Measurements from ENCODE around the gene PAXX.

PAXX gene

GRCh38 chr9:137015540-137015930 lies 23.3 kb downstream of the PAXX start:
- TF ChIP-seq, protein P1, sequence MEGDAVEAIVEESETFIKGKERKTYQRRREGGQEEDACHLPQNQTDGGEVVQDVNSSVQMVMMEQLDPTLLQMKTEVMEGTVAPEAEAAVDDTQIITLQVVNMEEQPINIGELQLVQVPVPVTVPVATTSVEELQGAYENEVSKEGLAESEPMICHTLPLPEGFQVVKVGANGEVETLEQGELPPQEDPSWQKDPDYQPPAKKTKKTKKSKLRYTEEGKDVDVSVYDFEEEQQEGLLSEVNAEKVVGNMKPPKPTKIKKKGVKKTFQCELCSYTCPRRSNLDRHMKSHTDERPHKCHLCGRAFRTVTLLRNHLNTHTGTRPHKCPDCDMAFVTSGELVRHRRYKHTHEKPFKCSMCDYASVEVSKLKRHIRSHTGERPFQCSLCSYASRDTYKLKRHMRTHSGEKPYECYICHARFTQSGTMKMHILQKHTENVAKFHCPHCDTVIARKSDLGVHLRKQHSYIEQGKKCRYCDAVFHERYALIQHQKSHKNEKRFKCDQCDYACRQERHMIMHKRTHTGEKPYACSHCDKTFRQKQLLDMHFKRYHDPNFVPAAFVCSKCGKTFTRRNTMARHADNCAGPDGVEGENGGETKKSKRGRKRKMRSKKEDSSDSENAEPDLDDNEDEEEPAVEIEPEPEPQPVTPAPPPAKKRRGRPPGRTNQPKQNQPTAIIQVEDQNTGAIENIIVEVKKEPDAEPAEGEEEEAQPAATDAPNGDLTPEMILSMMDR (IDR thresholded peaks at IDR 0.05): no peak
- Histone ChIP-seq H3K27ac (no peak overlapping the region), H3K4me3 (no peak overlapping the region)
- no peak for DNase-seq (ENCODE audit: low spot score)

DNA sequence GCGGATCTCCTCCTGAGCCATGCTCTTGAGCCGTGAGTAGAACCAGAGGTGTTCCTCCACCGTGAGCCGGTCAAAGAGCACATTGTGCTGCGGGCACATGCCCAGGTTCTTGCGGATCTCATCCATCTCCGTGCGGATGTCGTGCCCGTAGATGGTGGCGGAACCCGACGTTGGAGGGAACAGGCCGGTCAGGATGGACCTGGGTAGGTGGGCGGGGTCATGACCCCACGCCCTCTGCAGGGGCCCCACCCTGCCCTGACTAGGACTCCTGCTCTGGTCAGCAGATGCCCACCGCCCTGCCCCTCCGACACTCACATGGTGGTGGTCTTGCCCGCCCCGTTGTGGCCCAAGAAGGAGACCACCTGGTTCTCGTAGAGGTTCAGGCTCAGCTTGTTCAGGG lies 23.8 kb downstream of the PAXX start:
- no peak overlapping the region for H3K4me3 ChIP-seq
- no peak for DNase-seq (ENCODE audit: low spot score)
- TF ChIP-seq, protein P1 (IDR thresholded peaks at IDR 0.05): no peak
- H3K27ac ChIP-seq: no peak overlapping the region

DNA sequence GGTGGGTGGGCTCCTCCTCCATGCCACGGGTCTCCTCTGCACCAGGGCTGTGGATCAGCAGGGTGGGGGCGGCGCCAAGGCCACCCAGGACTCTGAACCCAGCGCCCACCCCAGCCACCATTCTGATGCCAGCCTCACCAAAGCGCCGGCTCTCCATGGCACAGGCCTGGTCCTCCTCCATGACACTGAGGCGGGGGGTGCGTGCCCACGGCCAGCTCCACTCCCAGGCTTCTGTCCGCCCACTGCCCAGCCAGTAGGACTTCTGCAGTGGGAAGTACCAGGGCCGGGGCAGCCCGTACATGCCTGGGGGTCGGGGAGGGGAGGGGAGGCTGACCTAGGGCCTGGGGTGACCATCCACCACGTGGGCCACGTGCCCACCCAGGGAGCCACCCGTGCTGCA lies 24.2 kb downstream of the PAXX start:
- no peak overlapping the region for H3K27ac ChIP-seq
- TF ChIP-seq, protein P1 (IDR thresholded peaks at IDR 0.05): no peak
- H3K4me3 ChIP-seq: no peak overlapping the region
- DNase-seq (ENCODE audit: low spot score): no peak

DNA sequence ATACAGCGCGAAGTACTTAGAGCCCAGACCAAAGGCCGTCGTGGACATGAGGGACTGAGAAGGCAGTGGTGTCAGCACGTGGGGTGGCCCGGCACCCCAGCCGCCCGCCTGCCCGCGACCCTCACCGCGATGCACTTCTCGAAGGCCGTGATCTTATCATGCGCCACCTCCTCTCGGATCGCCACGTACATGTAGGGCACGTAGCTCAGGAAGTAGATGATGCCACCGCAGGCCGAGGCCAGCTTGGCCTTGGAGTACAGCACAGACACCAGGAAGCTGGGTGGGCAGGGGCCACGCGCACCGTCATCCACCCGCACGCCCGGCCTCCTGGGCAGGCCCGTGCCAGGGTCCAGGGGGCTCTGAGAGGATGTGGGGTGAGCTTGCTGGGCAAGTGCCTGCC lies 24.8 kb downstream of the PAXX start:
- TF ChIP-seq, protein P1 (IDR thresholded peaks at IDR 0.05): no peak
- Histone ChIP-seq H3K27ac (no peak overlapping the region), H3K4me3 (no peak overlapping the region)
- no peak for DNase-seq (ENCODE audit: low spot score)

GRCh38 chr9:137017791-137018497 lies 25.7 kb downstream of the PAXX start:
- TF ChIP-seq, protein P1 (IDR thresholded peaks at IDR 0.05): no peak

DNA sequence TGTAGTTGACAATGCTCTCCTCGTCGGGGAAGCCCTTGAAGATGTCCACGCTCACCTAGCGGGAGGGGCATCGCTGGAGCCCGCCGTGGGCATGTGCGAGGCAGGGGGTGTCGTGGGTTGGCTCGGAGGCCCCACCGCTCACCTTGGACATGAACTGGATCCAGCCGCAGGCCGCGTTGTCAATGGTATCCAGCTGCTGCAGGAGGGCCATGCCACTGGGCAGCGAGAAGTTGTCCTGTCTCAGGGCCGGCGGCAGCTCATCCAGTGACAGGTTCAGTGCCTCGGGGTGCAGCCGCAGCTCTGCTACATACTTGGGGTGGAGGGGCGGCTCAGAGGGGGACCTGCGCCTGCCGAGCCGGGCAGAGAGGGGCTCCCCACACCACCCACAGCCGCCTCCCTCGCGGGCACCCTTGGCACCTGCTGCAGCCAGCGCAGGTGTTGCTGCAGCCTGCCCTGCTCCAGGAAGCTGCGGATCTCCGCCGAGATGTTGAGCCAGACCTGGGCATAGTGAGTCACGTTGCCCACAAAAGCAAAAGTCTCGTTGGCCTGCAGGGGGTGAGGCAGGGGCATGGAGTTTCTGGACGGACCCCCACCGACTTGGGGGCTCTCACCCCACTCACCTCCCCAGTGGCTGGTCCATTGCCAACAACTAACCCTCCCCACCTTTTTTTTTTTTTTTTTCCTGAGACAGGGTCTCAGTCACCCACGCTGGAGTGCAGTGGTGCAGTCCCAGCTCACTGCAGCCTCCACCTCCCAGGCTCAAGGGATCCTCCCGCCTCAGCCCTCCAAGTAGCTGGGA lies 26.7 kb downstream of the PAXX start:
- TF ChIP-seq, protein P1 (IDR thresholded peaks at IDR 0.05): no peak
- no peak for DNase-seq (ENCODE audit: low spot score)
- Histone ChIP-seq H3K4me3 (no peak overlapping the region), H3K27ac (no peak overlapping the region)

More at GRCh38 chr9:137017791-137018497, 25.7 kb downstream of the PAXX start:
- H3K27ac ChIP-seq: no peak overlapping the region
- DNase-seq (ENCODE audit: low spot score): no peak
- no peak overlapping the region for H3K4me3 ChIP-seq
